HepG2 (cell line): ENCODE results near the gene BTBD17. TPM values are rescaled to one million over a fixed set of nuclear protein-coding genes. Genes with fewer than 3 reads are reported as not detected.

Experiments
- ATAC-seq: fragments of 200-7000 bp; cut with Tn5 transposase; 3 replicates; pipeline ENCODE4 v1.9.1; 2020; ENCODE audit warnings: mild to moderate bottlenecking, moderate library complexity
- BruUV-seq: library from RNA; stranded (reverse); fragments of 400-500 nt; replicated peaks from 2 replicates; lab custom pipeline; 2021; lab: Mats Ljungman, UMichigan
- CTCF ChIA-PET: fragments of 300-600 bp; formaldehyde crosslinking; extraction: SDS; loops from one replicate; lab custom pipeline; 2021; ENCODE audit warnings: low total read pairs, inconsistent platforms, low intra/inter-chr PET ratio; lab: Yijun Ruan, JAX
- POLR2A ChIA-PET: fragments of 350-600 bp; sonication (Branson Sonifier 250); formaldehyde crosslinking; loops from one replicate; lab custom pipeline; 2020; ENCODE audit warnings: antibody characterized with exemption, inconsistent platforms; lab: Yijun Ruan, JAX
- DNase-seq: peaks from one replicate; pipeline ENCODE4 v3.0.0-alpha.2; 2015; ENCODE audit warnings: low spot score
- FAIRE-seq: peaks from 3 replicates; lab custom pipeline; 2011; peaks lifted over from hg19 to GRCh38; lab: Jason Lieb, UNC
- H2AFZ ChIP-seq: one replicate; pipeline ENCODE4 v1.6.1; 2011; ENCODE audit warnings: low read length, inconsistent platforms
- H3K27ac ChIP-seq: fragments of 300-600 bp; 3 replicates; pipeline ENCODE4 v1.8.0; 2011; ENCODE audit warnings: mixed run types, mild to moderate bottlenecking, mixed read lengths, low read length, inconsistent platforms; ENCODE audit not compliant: insufficient read depth; ENCODE audit errors: extremely low read length
- H3K27me3 ChIP-seq, 2 experiments: fragments of 200-600 bp in 1 of 2; 2 replicates in 1 of 2; 3 replicates in 1 of 2; pipeline versions ENCODE4 v1.6.0 to v1.8.0; 2011; ENCODE audit warnings: low read length in 2 of 2, mild to moderate bottlenecking in 2 of 2, moderate library complexity in 2 of 2, inconsistent platforms in 1 of 2; ENCODE audit not compliant: insufficient read depth in 2 of 2, control insufficient read depth in 1 of 2
- H3K36me3 ChIP-seq, 2 experiments: fragments of 200-600 bp in 1 of 2; replicated peaks in 1 of 2; 2 replicates in 1 of 2; 3 replicates in 1 of 2; pipeline versions ENCODE4 v1.5.1 to v1.8.0; 2011; ENCODE audit warnings: low read length in 2 of 2, inconsistent platforms in 1 of 2; ENCODE audit not compliant: insufficient read depth in 2 of 2, control insufficient read depth in 1 of 2
- H3K4me1 ChIP-seq: 2 replicates; pipeline ENCODE4 v1.5.1; 2012; ENCODE audit warnings: low read length, inconsistent platforms; ENCODE audit not compliant: insufficient read depth
- H3K4me2 ChIP-seq: 2 replicates; pipeline ENCODE4 v1.6.0; 2011; ENCODE audit warnings: low read depth, low read length, inconsistent platforms
- H3K4me3 ChIP-seq, 3 experiments: fragments of 200-600 bp in 1 of 3; sonication (generic), shearing (Covaris generic) in 1 of 3; replicated peaks in 1 of 3; 2 replicates each; pipeline ENCODE4 v1.5.1; 2011 to 2016; ENCODE audit warnings: low read length in 3 of 3, inconsistent platforms in 2 of 3, low read depth in 2 of 3, mild to moderate bottlenecking in 2 of 3, control low read depth in 1 of 3, mixed read lengths in 1 of 3; ENCODE audit not compliant: insufficient read depth in 1 of 3
- H3K79me2 ChIP-seq: one replicate; pipeline ENCODE4 v1.6.1; 2011; ENCODE audit warnings: low read length, inconsistent platforms; ENCODE audit not compliant: insufficient read depth
- H3K9ac ChIP-seq: 2 replicates; pipeline ENCODE4 v1.6.0; 2011; ENCODE audit warnings: mild to moderate bottlenecking, low read depth, low read length, inconsistent platforms; ENCODE audit not compliant: insufficient read depth
- H3K9me3 ChIP-seq: 2 replicates; pipeline ENCODE4 v1.5.1; 2012; ENCODE audit warnings: mild to moderate bottlenecking, low read length
- H4K20me1 ChIP-seq: 2 replicates; pipeline ENCODE4 v1.6.0; 2011; ENCODE audit warnings: inconsistent platforms, mild to moderate bottlenecking, low read length, moderate library complexity; ENCODE audit not compliant: insufficient read depth
- CHCHD3 ChIP-seq: sonication (generic); formaldehyde crosslinking; IDR thresholded peaks from 2 replicates; pipeline ENCODE4 v1.8.0; 2022; ENCODE audit warnings: mild to moderate bottlenecking, missing genetic modification reagents, moderate library complexity
- FOXO1 ChIP-seq: sonication (generic); formaldehyde crosslinking; IDR thresholded peaks from 2 replicates; pipeline ENCODE4 v1.4.0; 2020; ENCODE audit warnings: missing genetic modification reagents
- FUBP1 ChIP-seq: sonication (generic); formaldehyde crosslinking; IDR thresholded peaks from 2 replicates; pipeline ENCODE4 v1.5.1; 2020; ENCODE audit warnings: missing genetic modification reagents, mild to moderate bottlenecking, borderline replicate concordance
- HNRNPL ChIP-seq: fragments of 200-400 bp; formaldehyde crosslinking; IDR thresholded peaks from 2 replicates; pipeline ENCODE4 v1.6.1; 2017; ENCODE audit warnings: mild to moderate bottlenecking, low read depth, low read length
- IRX3 ChIP-seq: sonication (generic); formaldehyde crosslinking; IDR thresholded peaks from 2 replicates; pipeline ENCODE4 v1.8.1; 2023; ENCODE audit warnings: mild to moderate bottlenecking, low read depth, missing genetic modification reagents, borderline replicate concordance
- RBAK ChIP-seq: sonication (generic); formaldehyde crosslinking; IDR thresholded peaks from 2 replicates; pipeline ENCODE4 v1.5.1; 2020; ENCODE audit warnings: mild to moderate bottlenecking, missing genetic modification reagents
- TERF1 ChIP-seq: sonication (generic); formaldehyde crosslinking; IDR thresholded peaks from 2 replicates; pipeline ENCODE4 v1.8.0; 2022; ENCODE audit warnings: mild to moderate bottlenecking, missing genetic modification reagents, moderate library complexity
- ZNF746 ChIP-seq: sonication (generic); formaldehyde crosslinking; IDR thresholded peaks from 2 replicates; pipeline ENCODE4 v1.8.0; 2022; ENCODE audit warnings: mild to moderate bottlenecking, missing genetic modification reagents
- WGBS: methylation state at CpG from one replicate; pipeline ENCODE4 v1.1.6; 2017; ENCODE audit warnings: low lambda C conversion rate; 5-methylcytosine and 5-hydroxymethylcytosine counted together
- in situ Hi-C: cut with HindIII; loops from 2 replicates; pipeline ENCODE4 v1.10.0; 2017; ENCODE audit warnings: low pct_unique_long_range_greater_than_20kb; ENCODE audit not compliant: extremely low pct_ligation_motif_present
- intact Hi-C: fragments of 100-400 bp; cut with micrococcal nuclease; formaldehyde crosslinking; loops from one replicate; pipeline ENCODE4 v1.10.0; 2022; ENCODE audit not compliant: unreplicated experiment
- polyA plus RNA-seq, 8 experiments: library from polyadenylated mRNA; depleted of rRNA in 3 of 8; stranded (reverse) in 7 of 8; unstranded in 1 of 8; fragments of >200 nt; fragmentation: Illumina TruSeq in 4 of 8; extraction: Trizol in 4 of 8; gene quantifications; 2 replicates each; pipeline versions ENCODE4 v1.2.1 to v1.2.3, GENCODE V29; 2011 to 2016; ENCODE audit warnings: low read depth in 4 of 8, missing spikeins in 1 of 8, mixed read lengths in 1 of 8; ENCODE audit not compliant: insufficient read depth in 1 of 8
- total RNA-seq, 5 experiments: library from RNA; depleted of rRNA; stranded (reverse); fragments of >200 nt; fragmentation: Illumina TruSeq; extraction: Trizol; gene quantifications; 2 replicates each; pipeline ENCODE4 v1.2.3, GENCODE V29; 2016; ENCODE audit warnings: low read depth in 1 of 5

BTBD17 gene
- total and polyA plus RNA-seq, 2 of the 13 experiments (the other 11 are each of a cell fraction or from before 2014, with no cell fraction given), result not detected

DNA sequence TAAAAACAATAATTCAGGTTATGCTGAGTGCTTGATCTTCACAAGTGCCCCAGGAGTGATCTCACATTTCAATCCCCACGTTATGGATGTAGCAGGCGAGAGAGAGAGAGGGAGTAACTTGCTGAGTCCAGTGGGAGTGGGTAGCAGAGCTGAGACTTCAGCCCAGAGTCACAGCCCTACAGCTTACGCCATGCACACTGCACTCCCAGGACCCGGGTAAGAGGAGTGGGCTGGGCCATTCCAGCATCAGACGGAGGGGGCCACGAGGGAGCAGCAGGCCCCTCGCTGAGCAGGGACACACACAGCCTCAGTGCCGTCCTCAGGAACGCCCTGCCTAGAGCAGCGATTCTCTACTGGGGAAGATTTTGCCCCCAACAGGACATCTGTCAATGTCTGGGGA, 45.4 kb downstream of the BTBD17 start:
- no TSS peak for BruUV-seq
- Histone ChIP-seq H3K27ac (no peak overlapping the region), H4K20me1 (no peaks in the 10 kb centered on the region), H3K27me3 (peaks cover 2 to 22% of the 10 kb centered on the region in 2 experiments), H3K4me3 (no peak overlapping the region), H3K9me3 (peaks cover 18% of the 10 kb centered on the region), H3K4me1 (no peaks in the 10 kb centered on the region), H3K79me2 (no peaks in the 10 kb centered on the region), H2AFZ (no peak overlapping the region), H3K4me2 (no peak overlapping the region), H3K9ac (no peak overlapping the region), H3K36me3 (no peaks in the 10 kb centered on the region)
- intact Hi-C loops (no loop called here), in situ Hi-C loops (no loop called here)
- ATAC-seq (no peak), FAIRE-seq (no peak), DNase-seq (no peak)
- WGBS, result 18% methylated on average over 10 of the region's 10 CpGs
- TF ChIP-seq IRX3 (CRISPR knock-in tag) (no peak), HNRNPL (no peak), RBAK (CRISPR knock-in tag) (no peak), FUBP1 (no peak), FOXO1 (no peak), TERF1 (CRISPR knock-in tag) (no peak), CHCHD3 (no peak), ZNF746 (no peak)
- CTCF ChIA-PET, result no interaction called here
- POLR2A ChIA-PET, result no interaction called here
